Thoracic aorta (tissue), 2 donors: Measurements from ENCODE around the gene SLC6A9. TPM values are rescaled to one million over a fixed set of nuclear protein-coding genes. Genes with fewer than 3 reads are reported as not detected.

Experiments
- ATAC-seq: fragments of 150-250 bp; one replicate; pipeline ENCODE4 v1.8.0; 2017; ENCODE audit warnings: low read depth; ENCODE audit not compliant: insufficient number of reproducible peaks, low FRiP score
- DNase-seq: peaks from one replicate; pipeline ENCODE4 v3.0.0-alpha.2; 2020; ENCODE audit warnings: low spot score
- H3K27ac ChIP-seq, 2 donors: fragments of 200-600 bp; sonication (generic); 1 replicate in 1 of 2; 2 replicates in 1 of 2; pipeline ENCODE4 v1.5.1; 2016; ENCODE audit warnings: mild to moderate bottlenecking in 2 of 2, moderate library complexity in 2 of 2
- H3K27me3 ChIP-seq: fragments of 200-600 bp; sonication (generic); replicated peaks from 2 replicates; pipeline ENCODE4 v1.6.0; 2016; ENCODE audit warnings: mild to moderate bottlenecking; ENCODE audit not compliant: insufficient read depth
- H3K36me3 ChIP-seq: fragments of 200-600 bp; sonication (generic); one replicate; pipeline ENCODE4 v1.5.1; 2016
- H3K4me1 ChIP-seq, 2 donors: fragments of 200-600 bp; sonication (generic); 1 replicate in 1 of 2; 2 replicates in 1 of 2; pipeline versions ENCODE4 v1.5.1 to v1.6.0; 2016; ENCODE audit warnings: low read depth in 2 of 2, mild to moderate bottlenecking in 1 of 2; ENCODE audit not compliant: control insufficient read depth in 1 of 2
- H3K4me3 ChIP-seq: fragments of 200-600 bp; sonication (generic); 2 replicates; pipeline ENCODE4 v1.5.1; 2016; ENCODE audit warnings: mild to moderate bottlenecking
- H3K9me3 ChIP-seq: fragments of 200-600 bp; sonication (generic); 2 replicates; pipeline ENCODE4 v1.5.1; 2016
- total RNA-seq, 2 donors: library from RNA; depleted of rRNA; stranded (reverse); fragments of >200 nt; gene quantifications; one replicate each; pipeline versions ENCODE4 v1.1.0 to v1.2.3, GENCODE V29; 2016
- TF ChIP-seq, protein P1 (sequence below): fragments of 200-600 bp; sonication (generic); IDR thresholded peaks from one replicate; pipeline ENCODE4 v1.5.1; 2019; ENCODE audit warnings: antibody characterized with exemption

SLC6A9 gene
- total RNA-seq, 2 donors from 2014 or later = 15.0 to 26.8 TPM

DNA sequence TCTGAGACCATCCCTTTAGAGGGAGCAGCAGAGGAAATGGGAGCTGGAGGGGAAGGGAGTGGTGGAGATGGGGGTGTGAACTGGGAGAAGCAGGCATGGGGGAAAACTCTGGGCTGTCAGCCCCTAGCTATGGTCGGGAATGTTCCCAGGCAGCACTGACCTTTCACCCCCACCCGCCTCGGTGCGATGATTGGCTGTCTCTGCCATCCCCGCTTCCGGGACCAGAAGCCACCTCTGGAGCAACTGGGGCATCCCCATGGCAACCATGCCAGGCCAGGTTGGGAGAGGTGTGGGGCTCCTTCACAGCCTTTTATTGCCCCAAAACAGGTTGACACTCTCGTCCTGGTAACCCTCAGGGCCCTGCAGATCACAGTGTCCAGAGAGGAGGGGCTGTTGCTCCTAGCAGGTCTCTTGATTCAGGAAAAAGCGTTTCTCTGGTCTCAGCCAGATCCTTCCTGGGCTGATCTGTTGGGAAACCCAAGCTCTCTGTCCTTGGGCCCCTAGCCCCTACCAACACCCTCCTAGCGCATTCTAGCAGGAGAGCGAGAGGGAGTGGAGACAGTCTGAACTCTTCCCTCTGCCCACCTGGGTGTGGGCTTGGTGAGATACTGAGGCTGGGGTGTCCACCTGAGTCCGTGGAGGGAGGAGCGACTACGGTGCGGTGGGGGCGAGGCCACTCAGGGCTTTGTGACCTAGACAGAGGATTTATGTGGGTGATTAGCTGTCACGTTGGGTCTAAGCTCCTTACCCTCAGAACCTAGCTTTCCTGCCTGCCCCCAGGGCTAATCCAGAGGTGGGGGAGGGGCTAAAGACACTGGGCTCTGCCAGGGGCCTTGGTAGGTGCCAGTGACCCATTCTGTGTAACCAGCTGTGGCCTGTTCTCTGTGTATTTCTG is 12.2 kb upstream of the SLC6A9 start:
- Histone ChIP-seq H3K4me3 (no peak overlapping the region), H3K4me1 (peaks cover 6 to 16% of the 10 kb centered on the region in 2 donors), H3K27me3 (no peaks in the 10 kb centered on the region), H3K27ac (no peak overlapping the region), H3K9me3 (no peaks in the 10 kb centered on the region), H3K36me3 (no peaks in the 10 kb centered on the region)
- DNase-seq (no peak), ATAC-seq (no peak)
- TF ChIP-seq, protein P1, sequence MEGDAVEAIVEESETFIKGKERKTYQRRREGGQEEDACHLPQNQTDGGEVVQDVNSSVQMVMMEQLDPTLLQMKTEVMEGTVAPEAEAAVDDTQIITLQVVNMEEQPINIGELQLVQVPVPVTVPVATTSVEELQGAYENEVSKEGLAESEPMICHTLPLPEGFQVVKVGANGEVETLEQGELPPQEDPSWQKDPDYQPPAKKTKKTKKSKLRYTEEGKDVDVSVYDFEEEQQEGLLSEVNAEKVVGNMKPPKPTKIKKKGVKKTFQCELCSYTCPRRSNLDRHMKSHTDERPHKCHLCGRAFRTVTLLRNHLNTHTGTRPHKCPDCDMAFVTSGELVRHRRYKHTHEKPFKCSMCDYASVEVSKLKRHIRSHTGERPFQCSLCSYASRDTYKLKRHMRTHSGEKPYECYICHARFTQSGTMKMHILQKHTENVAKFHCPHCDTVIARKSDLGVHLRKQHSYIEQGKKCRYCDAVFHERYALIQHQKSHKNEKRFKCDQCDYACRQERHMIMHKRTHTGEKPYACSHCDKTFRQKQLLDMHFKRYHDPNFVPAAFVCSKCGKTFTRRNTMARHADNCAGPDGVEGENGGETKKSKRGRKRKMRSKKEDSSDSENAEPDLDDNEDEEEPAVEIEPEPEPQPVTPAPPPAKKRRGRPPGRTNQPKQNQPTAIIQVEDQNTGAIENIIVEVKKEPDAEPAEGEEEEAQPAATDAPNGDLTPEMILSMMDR = no peak

DNA sequence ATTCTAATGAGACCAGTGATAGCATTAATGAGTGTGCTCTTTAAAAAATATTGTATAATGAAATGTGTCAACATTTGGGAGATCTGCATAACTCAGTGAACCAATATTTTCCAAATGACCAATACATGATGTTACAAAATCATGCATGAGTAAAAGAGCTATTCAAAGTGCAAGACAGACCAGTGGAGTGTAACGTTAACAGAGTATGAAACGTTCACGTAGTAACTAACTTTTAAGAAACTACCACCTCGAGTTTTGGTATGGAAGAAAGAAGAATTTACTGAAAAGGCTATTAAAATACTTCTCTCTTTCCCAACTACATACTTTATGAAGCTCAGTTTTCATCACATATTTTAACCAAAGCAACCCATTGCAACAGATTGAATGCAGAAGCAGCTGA is 9.6 kb upstream of the SLC6A9 start:
- Histone ChIP-seq H3K4me3 (no peak overlapping the region), H3K27ac (no peak overlapping the region), H3K9me3 (no peaks in the 10 kb centered on the region), H3K36me3 (no peaks in the 10 kb centered on the region), H3K27me3 (no peaks in the 10 kb centered on the region), H3K4me1 (peaks cover 5 to 13% of the 10 kb centered on the region in 2 donors)
- ATAC-seq (no peak), DNase-seq (no peak)
- TF ChIP-seq, protein P1 = no peak

DNA sequence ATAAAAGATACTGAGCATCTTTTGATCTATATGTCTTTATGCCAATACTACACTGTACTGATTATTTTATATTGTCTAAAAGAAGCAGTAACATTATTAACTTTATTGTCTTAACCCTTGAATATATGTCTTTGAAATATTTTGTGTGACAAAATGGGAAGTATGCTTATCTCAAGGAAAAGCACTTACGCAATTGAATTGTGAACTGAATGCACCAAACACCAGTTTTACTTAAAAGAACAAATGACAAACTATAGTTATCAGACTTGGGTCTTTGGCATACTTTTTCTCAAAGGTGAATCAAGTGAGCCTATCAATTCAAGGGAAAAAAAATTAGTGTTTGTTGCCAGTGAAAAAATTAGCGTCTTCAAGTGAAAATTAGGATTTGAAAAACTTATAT is 9.2 kb upstream of the SLC6A9 start:
- DNase-seq (no peak), ATAC-seq (no peak)
- H3K4me3 ChIP-seq = no peak overlapping the region
- H3K27ac ChIP-seq = no peak overlapping the region
- H3K36me3 ChIP-seq = no peaks in the 10 kb centered on the region
- H3K27me3 ChIP-seq = no peaks in the 10 kb centered on the region
- TF ChIP-seq, protein P1 = no peak
- H3K9me3 ChIP-seq = no peaks in the 10 kb centered on the region
- peaks cover 9 to 18% of the 10 kb centered on the region in 2 donors for H3K4me1 ChIP-seq

DNA sequence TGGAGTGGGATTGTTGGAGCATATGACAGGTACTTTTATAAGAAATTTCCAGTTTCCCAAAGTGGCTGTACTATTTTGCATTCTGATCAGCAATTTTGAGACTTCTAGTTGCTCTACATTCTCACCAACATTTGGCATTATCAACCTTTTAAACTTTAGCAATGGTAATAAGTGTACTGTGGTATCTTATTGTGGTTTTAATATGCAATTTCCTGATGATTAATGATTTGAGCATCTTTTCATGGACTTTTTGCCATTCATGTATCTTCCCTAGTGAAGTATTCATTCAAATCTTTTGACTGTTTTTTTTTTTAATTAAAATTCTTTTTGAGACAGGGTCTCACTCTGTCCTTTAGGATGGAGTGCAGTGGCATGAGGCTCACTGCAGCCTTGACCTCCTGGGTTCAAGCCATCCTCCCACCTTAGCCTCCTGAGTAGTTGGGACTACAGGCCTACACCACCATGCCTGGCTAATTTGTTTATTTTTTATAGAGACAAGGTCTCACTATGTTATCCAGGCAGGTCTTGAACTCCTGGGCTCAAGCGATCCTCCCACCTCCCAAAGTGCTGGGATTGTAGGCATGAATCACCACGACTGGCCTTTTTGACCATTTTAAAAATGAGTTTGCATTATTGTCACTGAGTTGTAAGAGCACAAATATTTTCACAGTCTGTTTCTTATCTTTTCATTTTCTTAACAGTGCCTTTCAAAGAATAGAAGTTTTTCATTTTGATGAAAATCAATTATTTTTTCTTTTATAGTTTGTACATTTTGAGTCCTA is 7.8 kb upstream of the SLC6A9 start:
- H3K9me3 ChIP-seq = no peaks in the 10 kb centered on the region
- peaks cover 13 to 25% of the 10 kb centered on the region in 2 donors for H3K4me1 ChIP-seq
- H3K27me3 ChIP-seq = no peaks in the 10 kb centered on the region
- ATAC-seq (no peak), DNase-seq (no peak)
- H3K27ac ChIP-seq = no peak overlapping the region
- TF ChIP-seq, protein P1 = no peak
- no peaks in the 10 kb centered on the region for H3K36me3 ChIP-seq
- H3K4me3 ChIP-seq = no peak overlapping the region

DNA sequence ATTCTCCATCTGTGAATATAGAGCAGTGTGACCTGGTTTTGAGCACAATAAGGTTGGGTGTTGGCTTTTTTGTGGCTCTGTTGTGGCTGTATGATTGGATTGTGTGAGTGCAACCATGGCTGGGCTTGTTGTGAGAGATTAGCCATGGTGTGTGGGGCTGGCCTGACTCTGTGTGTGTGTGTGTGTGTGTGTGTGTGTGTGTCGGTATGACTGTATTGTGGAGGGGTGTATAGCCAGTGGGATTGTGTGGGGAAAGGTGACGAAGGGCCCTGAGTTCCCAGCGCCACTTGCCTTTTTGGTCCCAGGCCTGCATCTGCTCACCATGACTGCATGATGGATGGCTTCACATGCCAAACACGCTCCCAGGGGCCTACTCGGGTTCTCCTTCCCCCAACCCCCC is 5.9 kb upstream of the SLC6A9 start:
- Histone ChIP-seq H3K4me3 (no peak overlapping the region), H3K4me1 (peaks cover 13 to 25% of the 10 kb centered on the region in 2 donors), H3K27ac (peak overlapping the region in 1 of 2 donors; percentile 71), H3K27me3 (no peaks in the 10 kb centered on the region), H3K36me3 (no peaks in the 10 kb centered on the region), H3K9me3 (no peaks in the 10 kb centered on the region)
- no peak for ATAC-seq
- TF ChIP-seq, protein P1 = no peak
- no peak for DNase-seq
